ENCODE measurements around the gene RAD51D. TPM values are rescaled to one million over a fixed set of nuclear protein-coding genes. Genes with fewer than 3 reads are reported as not detected.

Gene RAD51D
- total and polyA plus RNA-seq, 2 donors (not counting 3 experiments of a cell fraction or from before 2014, with no cell fraction given) = 15.5 to 27.9 TPM

GRCh38 chr17:35086931-35087573 lies 32.6 kb downstream of the RAD51D start:
- no peaks in the 10 kb centered on the region for H3K27me3 ChIP-seq (ENCODE audit: control insufficient read depth in 2 of 2, insufficient read depth in 2 of 2, low read length in 2 of 2)
- TF ChIP-seq JUN (IDR thresholded peaks at IDR 0.05; ENCODE audit: borderline replicate concordance, insufficient read depth, insufficient read length, low read depth) (no peak), POLR2A (IDR thresholded peaks at IDR 0.05; ENCODE audit: low read depth, low read length) (no peak), GATA2 (IDR thresholded peaks at IDR 0.05; ENCODE audit: insufficient read depth, insufficient read length, low read depth, low read length) (no peak), MAX (IDR thresholded peaks at IDR 0.05; ENCODE audit: insufficient read depth, insufficient read length) (no peak), MYC (IDR thresholded peaks at IDR 0.05; ENCODE audit: low read depth, low read length) (no peak), FOS (IDR thresholded peaks at IDR 0.05; ENCODE audit: borderline replicate concordance, insufficient read depth, low read length) (no peak), CTCF (IDR thresholded peaks at IDR 0.05; ENCODE audit: extremely low read depth in 1 of 2, insufficient read depth in 1 of 2, low read depth in 1 of 2, low read length in 2 of 2) (no peak), POLR2AphosphoS5 (IDR thresholded peaks at IDR 0.05; ENCODE audit: insufficient read depth, low read depth, low read length) (no peak), EZH2 (IDR thresholded peaks at IDR 0.05; ENCODE audit: borderline replicate concordance, low read depth, low read length, severe bottlenecking) (no peak)
- ChIA-PET POLR2A (interaction anchor here (0.7 kb wide), 1 partner anchor 73 kb away, joined by 4 read pairs; no protein-coding TSS in a partner anchor), CTCF (interaction anchor here (1.4 to 1.9 kb wide), 3 partner anchors 10 to 87 kb away, joined by 3 to 4 read pairs (median 4); partner anchors contain the start of gene RFFL)
- DNase-seq (ENCODE audit: low read depth, low spot score) (no peak), FAIRE-seq (no peak)
- H3K4me2 ChIP-seq (ENCODE audit: insufficient read depth, low read length) = no peak overlapping the region
- H2AFZ ChIP-seq (ENCODE audit: low read depth, low read length) = no peak overlapping the region
- dilution Hi-C loops (cut with MboI; ENCODE audit: extremely low pct_ligation_motif_present, low sequenced_read_pairs) = no loop called here
- peaks cover 34% of the 10 kb centered on the region for H3K4me1 ChIP-seq (ENCODE audit: control insufficient read depth, extremely low read depth, insufficient read depth, low read length)
- BruUV-seq (replicated peaks) = no TSS peak
- no peak overlapping the region for H3K4me3 ChIP-seq (replicated peaks in 1 of 3; ENCODE audit: insufficient read depth in 1 of 3, low read depth in 1 of 3, low read length in 3 of 3)
- peaks cover 40% of the 10 kb centered on the region for H3K79me2 ChIP-seq (ENCODE audit: control insufficient read depth, insufficient read depth, low read length)
- H3K9me1 ChIP-seq (replicated peaks; ENCODE audit: control insufficient read depth, extremely low read depth, insufficient read depth, low read length) = no peaks in the 10 kb centered on the region
- no peak overlapping the region for H3K27ac ChIP-seq (ENCODE audit: insufficient read depth, low read depth, low read length)
- intact Hi-C loops (cut with micrococcal nuclease) = no loop called here
- H3K36me3 ChIP-seq (ENCODE audit: control insufficient read depth in 2 of 2, extremely low read depth in 1 of 2, insufficient read depth in 2 of 2, low read length in 2 of 2) = no peaks in the 10 kb centered on the region
- no peak overlapping the region for H3K9ac ChIP-seq (replicated peaks; ENCODE audit: extremely low read depth, insufficient read depth, low read length)
- no peaks in the 10 kb centered on the region for H4K20me1 ChIP-seq (replicated peaks; ENCODE audit: control insufficient read depth, extremely low read depth, insufficient read depth, low read length)
- no peaks in the 10 kb centered on the region for H3K9me3 ChIP-seq (replicated peaks; ENCODE audit: control insufficient read depth, insufficient read depth, low read length)

Data from endothelial cell of umbilical vein (primary cell).